Loucy (cell line): ENCODE data around the gene HIGD1C.
A peak's percentile ranks its signal among the peaks of the same experiment; 100 is the strongest.
"Not testable (repeated sequence)": the region's sequence is repeated elsewhere in the genome, so short reads cannot be mapped to it uniquely, and the experiment has no call there.

Experiments
- H2AFZ ChIP-seq: fragments of 200-600 bp; sonication (generic); 2 replicates; pipeline ENCODE4 v1.6.0; 2016; ENCODE audit warnings: antibody characterized with exemption, mild to moderate bottlenecking, low read length, moderate library complexity
- H3F3A ChIP-seq: fragments of 200-600 bp; 2 replicates; pipeline ENCODE4 v1.6.0; 2016; ENCODE audit warnings: antibody characterized with exemption, low read depth, mild to moderate bottlenecking
- H3K27me3 ChIP-seq: fragments of 200-600 bp; sonication (generic); 2 replicates; pipeline ENCODE4 v1.6.1; 2014; ENCODE audit warnings: low read length, mild to moderate bottlenecking; ENCODE audit not compliant: insufficient read depth, poor library complexity, severe bottlenecking
- H3K36me3 ChIP-seq: fragments of 200-600 bp; sonication (generic); 2 replicates; pipeline ENCODE4 v1.6.1; 2016; ENCODE audit warnings: low read length; ENCODE audit not compliant: insufficient read depth
- H3K4me1 ChIP-seq: fragments of 200-600 bp; sonication (generic); 2 replicates; pipeline ENCODE4 v1.5.1; 2014; ENCODE audit warnings: low read length, mild to moderate bottlenecking; ENCODE audit not compliant: insufficient read depth, poor library complexity, severe bottlenecking
- H3K4me2 ChIP-seq: fragments of 200-600 bp; sonication (generic); 2 replicates; pipeline ENCODE4 v1.6.0; 2014; ENCODE audit warnings: antibody characterized with exemption, low read length, low read depth, mild to moderate bottlenecking; ENCODE audit not compliant: poor library complexity, severe bottlenecking
- H3K4me3 ChIP-seq: fragments of 200-600 bp; sonication (generic); 2 replicates; pipeline ENCODE4 v1.5.1; 2014; ENCODE audit warnings: low read length, mild to moderate bottlenecking, mixed read lengths; ENCODE audit not compliant: poor library complexity, severe bottlenecking
- H3K79me2 ChIP-seq: fragments of 200-600 bp; sonication (generic); 2 replicates; pipeline ENCODE4 v1.6.1; 2014; ENCODE audit warnings: low read length; ENCODE audit not compliant: insufficient read depth
- H3K9ac ChIP-seq: fragments of 200-600 bp; sonication (generic); 2 replicates; pipeline ENCODE4 v1.6.0; 2014; ENCODE audit warnings: mild to moderate bottlenecking, low read depth, low read length, moderate library complexity; ENCODE audit not compliant: poor library complexity, severe bottlenecking
- H3K9me2 ChIP-seq: fragments of 200-600 bp; sonication (generic); replicated peaks from 2 replicates; pipeline ENCODE4 v1.6.1; 2016; ENCODE audit warnings: low read depth, low read length, mixed read lengths
- H3K9me3 ChIP-seq: fragments of 200-600 bp; sonication (generic); 2 replicates; pipeline ENCODE4 v1.6.1; 2014; ENCODE audit warnings: mild to moderate bottlenecking, antibody characterized with exemption, low read length, low read depth; ENCODE audit not compliant: insufficient read depth
- H4K20me1 ChIP-seq: fragments of 200-600 bp; sonication (generic); 2 replicates; pipeline ENCODE4 v1.6.0; 2014; ENCODE audit warnings: antibody characterized with exemption, low read length, mild to moderate bottlenecking; ENCODE audit not compliant: insufficient read depth, poor library complexity, severe bottlenecking
- EZH2phosphoT487 ChIP-seq: fragments of 200-600 bp; IDR thresholded peaks from 2 replicates; pipeline ENCODE4 v1.6.1; 2018; ENCODE audit warnings: antibody characterized with exemption, mild to moderate bottlenecking, moderate library complexity, borderline replicate concordance
- TF ChIP-seq, protein P1 (sequence below): fragments of 200-600 bp; sonication (generic); conservative IDR thresholded peaks from 2 replicates; pipeline ENCODE4 v1.5.1; 2014; ENCODE audit warnings: mild to moderate bottlenecking, antibody characterized with exemption, low read length

The HIGD1C gene

DNA sequence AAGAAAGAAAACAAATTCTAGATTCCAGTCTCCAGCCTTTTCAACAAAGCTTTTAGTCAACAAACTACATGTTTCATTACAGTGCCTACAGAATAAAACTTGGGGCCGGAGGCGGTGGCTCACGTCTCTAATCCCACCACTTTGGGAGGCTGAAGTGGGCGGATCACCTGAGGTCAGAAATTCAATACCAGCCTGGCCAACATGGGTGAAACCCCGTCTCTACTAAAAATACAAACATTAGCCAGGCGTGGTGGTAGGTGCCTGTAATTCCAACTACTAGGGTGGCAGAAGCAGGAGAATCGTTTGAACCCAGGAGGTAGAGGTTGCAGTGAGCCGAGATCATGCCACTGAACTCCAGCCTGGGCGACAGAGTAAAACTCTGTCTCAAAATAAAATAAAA is 62.1 kb downstream of the HIGD1C start:
- H3K4me2 ChIP-seq, H3K27me3 ChIP-seq, H2AFZ ChIP-seq, H3K9me3 ChIP-seq, H3F3A ChIP-seq, H3K9ac ChIP-seq, H3K4me3 ChIP-seq, H3K9me2 ChIP-seq: not testable (repeated sequence)
- peaks cover 14% of the 10 kb centered on the region; the same call in 1 of the 2 replicates for H3K36me3 ChIP-seq
- peaks cover 98% of the 10 kb centered on the region for H3K79me2 ChIP-seq
- H3K4me1 ChIP-seq: peaks cover 22% of the 10 kb centered on the region
- H4K20me1 ChIP-seq: peaks cover 35% of the 10 kb centered on the region

DNA sequence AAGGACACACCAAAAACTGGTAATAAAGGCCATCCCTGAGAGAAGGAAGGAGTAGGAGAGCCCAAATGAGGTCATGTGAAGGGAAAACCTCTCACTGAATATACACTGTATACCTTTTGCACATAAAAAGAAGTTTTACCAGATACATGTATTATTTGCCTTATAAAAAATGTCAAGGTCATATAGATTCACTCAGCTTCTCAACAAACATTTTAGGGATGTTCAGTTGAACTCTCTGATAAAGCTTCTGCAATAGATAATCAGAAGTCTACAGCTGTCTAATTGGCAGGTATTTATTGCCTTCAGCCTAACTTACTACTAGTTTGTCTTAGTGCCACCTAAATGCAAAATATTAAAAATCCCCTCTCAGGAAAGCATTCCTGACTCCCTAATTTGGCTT is 65.1 kb downstream of the HIGD1C start:
- H3K9me3 ChIP-seq: no peaks in the 10 kb centered on the region
- no peak overlapping the region for H2AFZ ChIP-seq
- H3K9me2 ChIP-seq: no peaks in the 10 kb centered on the region
- peaks cover 51% of the 10 kb centered on the region for H3K4me1 ChIP-seq
- H3K4me3 ChIP-seq: no peak overlapping the region
- H3K36me3 ChIP-seq: no peaks in the 10 kb centered on the region
- H4K20me1 ChIP-seq: peaks cover 27% of the 10 kb centered on the region
- H3K4me2 ChIP-seq: peak overlapping the region; percentile 3
- no peak for TF ChIP-seq EZH2phosphoT487
- TF ChIP-seq, protein P1, sequence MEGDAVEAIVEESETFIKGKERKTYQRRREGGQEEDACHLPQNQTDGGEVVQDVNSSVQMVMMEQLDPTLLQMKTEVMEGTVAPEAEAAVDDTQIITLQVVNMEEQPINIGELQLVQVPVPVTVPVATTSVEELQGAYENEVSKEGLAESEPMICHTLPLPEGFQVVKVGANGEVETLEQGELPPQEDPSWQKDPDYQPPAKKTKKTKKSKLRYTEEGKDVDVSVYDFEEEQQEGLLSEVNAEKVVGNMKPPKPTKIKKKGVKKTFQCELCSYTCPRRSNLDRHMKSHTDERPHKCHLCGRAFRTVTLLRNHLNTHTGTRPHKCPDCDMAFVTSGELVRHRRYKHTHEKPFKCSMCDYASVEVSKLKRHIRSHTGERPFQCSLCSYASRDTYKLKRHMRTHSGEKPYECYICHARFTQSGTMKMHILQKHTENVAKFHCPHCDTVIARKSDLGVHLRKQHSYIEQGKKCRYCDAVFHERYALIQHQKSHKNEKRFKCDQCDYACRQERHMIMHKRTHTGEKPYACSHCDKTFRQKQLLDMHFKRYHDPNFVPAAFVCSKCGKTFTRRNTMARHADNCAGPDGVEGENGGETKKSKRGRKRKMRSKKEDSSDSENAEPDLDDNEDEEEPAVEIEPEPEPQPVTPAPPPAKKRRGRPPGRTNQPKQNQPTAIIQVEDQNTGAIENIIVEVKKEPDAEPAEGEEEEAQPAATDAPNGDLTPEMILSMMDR: no peak
- no peak overlapping the region for H3K9ac ChIP-seq
- H3K27me3 ChIP-seq: no peaks in the 10 kb centered on the region
- H3F3A ChIP-seq: 0 out of 2 replicates have a peak, but pooled peaks cover 5% of the 10 kb centered on the region
- peaks cover 98% of the 10 kb centered on the region for H3K79me2 ChIP-seq

DNA sequence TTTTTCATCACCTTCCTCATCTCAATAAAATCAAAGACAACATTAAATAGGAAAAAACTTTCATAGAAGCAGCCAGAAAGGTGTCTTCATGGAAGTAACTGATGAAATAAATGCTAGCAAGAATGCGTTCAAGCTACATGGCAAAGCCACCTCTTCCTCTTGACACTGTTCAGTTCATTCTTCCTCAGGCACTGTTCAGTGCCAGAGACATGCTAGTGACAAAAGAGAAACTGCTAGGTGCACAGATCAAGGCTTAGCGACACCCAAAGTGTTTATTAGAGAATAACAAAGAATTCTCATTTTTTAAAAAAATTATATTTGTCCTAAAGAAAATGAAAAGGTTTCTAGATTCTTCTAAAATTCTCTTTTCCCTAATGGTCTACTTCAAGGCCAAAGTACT is 66.6 kb downstream of the HIGD1C start:
- Histone ChIP-seq H4K20me1 (peaks cover 27% of the 10 kb centered on the region), H3K9ac (peak overlapping the region; percentile 93), H3K9me3 (no peaks in the 10 kb centered on the region), H3K9me2 (no peaks in the 10 kb centered on the region), H3K4me1 (peaks cover 66% of the 10 kb centered on the region), H3K4me3 (peak overlapping the region; percentile 26), H3K36me3 (no peaks in the 10 kb centered on the region), H2AFZ (no peak overlapping the region), H3K27me3 (no peaks in the 10 kb centered on the region), H3F3A (0 out of 2 replicates have a peak, but pooled peaks cover 5% of the 10 kb centered on the region), H3K4me2 (peak overlapping the region; percentile 97), H3K79me2 (peaks cover 98% of the 10 kb centered on the region)
- no peak for TF ChIP-seq EZH2phosphoT487
- TF ChIP-seq, protein P1: no peak

DNA sequence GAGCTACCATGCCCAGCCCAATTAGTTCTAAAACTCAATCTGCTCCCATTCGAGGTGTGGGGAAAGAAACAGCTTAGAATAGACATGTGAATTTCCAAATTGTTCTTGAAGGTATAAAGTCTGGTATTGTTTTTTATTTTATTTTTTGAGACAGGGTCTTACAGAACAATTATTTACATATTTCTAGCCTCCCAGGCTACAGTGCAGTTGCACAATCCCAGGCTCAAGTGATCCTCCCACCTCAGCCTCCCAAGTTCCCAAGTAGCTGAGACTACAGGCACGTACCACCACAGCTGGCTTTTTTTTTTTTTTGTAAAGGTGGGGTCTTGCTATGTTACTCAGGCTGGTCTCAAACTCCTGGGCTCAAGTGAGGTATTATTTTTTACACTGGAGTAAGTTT is 67.6 kb downstream of the HIGD1C start:
- TF ChIP-seq, protein P1: no peak
- TF ChIP-seq EZH2phosphoT487: no peak
- no peak overlapping the region for H2AFZ ChIP-seq

More for the DNA sequence above, 67.6 kb downstream of the HIGD1C start:
- peak overlapping the region; percentile 93 for H3K9ac ChIP-seq
- H3K27me3 ChIP-seq: no peaks in the 10 kb centered on the region
- H3K4me3 ChIP-seq: peak overlapping the region; percentile 93
- 0 out of 2 replicates have a peak, but pooled peaks cover 5% of the 10 kb centered on the region for H3F3A ChIP-seq
- H3K4me2 ChIP-seq: peak overlapping the region; percentile 97
- no peaks in the 10 kb centered on the region for H3K9me3 ChIP-seq
- no peaks in the 10 kb centered on the region for H3K9me2 ChIP-seq
- H3K4me1 ChIP-seq: peaks cover 76% of the 10 kb centered on the region
- peaks cover 98% of the 10 kb centered on the region for H3K79me2 ChIP-seq
- peaks cover 28% of the 10 kb centered on the region for H4K20me1 ChIP-seq
- no peaks in the 10 kb centered on the region for H3K36me3 ChIP-seq
